GM21576 (cell line): Measurements from ENCODE around the gene AOPEP.

Experiments
- ATAC-seq: cut with Tn5 transposase; IDR thresholded peaks from one replicate; pipeline ENCODE4 v1.9.1; 2021; ENCODE audit warnings: mild to moderate bottlenecking, moderate library complexity; ENCODE audit not compliant: unreplicated experiment

Gene AOPEP

DNA sequence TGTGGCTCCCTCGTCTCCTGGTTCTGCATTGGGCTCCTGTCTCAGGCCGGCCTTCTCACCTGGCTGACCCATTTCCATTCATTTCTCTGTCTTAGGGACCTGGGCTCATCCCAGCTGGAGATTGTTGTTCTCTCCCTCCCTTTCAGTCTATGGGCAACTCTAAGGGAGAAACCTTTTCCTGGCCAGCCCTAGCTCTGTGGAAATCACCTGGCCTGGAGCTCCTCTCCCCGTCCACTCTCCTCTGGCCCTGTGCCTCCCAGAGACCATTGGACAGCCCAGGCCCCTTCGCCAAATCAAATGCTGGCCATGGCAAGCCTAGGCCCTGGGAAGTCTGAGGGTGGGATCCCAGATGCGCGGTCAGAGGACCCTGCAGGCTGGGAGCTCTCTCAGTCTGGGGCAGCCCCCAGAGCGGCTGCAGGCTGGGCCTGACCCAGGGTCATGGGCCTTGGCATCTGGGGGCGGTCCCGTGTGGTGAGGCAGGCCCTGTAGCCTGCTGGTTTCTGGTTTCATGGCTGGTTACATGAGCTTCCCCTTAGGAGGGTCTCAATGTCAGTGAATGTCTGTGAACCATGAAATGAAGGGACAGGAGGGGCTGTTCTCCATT is 253.5 kb downstream of the AOPEP start:
- ATAC-seq: no peak

DNA sequence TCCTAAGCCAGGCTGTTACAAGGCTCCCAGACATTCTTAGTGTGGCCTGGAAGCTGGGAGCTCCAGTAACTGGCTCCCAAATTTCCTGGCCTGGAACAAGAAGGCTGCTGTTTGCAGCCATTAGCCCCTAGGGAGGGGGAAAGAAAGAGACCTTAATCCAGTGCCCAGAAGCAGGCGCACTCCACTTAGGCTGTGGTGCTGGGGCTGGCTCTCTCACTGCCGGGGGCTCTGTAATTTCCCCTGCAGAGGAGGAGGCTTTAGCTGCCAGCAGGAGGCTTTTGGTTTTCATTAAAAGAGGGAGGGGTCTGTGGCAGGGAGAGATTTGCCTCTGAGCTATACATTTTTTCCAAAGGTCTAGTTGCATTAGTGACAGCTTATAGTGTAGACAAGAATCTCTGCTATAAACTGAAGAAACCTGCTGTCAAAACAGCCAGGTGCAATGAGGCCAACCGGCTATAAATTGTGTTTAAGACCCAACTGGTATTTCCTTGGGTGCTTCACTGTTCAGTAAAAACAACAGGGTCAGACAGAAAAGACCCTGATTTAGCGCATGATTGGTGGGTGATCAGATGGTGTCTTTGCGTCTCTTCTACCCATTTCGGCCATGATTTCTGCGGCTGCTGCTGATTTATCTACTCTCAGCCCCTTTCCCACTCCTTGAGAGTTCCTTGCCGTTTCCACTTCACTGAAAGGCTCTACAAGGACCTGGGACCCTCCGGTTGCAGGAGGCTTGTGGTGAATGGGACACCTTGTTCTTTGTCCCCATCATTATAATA is 254.6 kb downstream of the AOPEP start:
- ATAC-seq: no peak

DNA sequence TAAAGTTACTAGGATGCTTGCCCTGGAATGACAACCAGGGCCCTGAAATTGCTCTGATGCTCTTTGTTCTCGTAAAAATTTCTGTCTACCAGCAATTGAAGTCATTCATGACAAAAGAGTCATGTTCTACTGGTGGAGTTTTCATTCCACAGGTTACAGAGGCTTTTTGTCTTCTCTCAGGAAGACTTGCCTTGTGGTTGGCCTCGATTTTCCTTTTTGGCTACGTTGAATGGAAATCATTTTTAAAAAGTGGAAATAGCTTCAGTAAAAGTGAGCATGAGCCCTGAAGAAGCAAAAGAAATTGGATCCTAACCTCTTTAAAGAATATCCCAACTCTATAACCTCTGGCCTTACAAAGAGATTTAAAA is 255.2 kb downstream of the AOPEP start:
- no peak for ATAC-seq

DNA sequence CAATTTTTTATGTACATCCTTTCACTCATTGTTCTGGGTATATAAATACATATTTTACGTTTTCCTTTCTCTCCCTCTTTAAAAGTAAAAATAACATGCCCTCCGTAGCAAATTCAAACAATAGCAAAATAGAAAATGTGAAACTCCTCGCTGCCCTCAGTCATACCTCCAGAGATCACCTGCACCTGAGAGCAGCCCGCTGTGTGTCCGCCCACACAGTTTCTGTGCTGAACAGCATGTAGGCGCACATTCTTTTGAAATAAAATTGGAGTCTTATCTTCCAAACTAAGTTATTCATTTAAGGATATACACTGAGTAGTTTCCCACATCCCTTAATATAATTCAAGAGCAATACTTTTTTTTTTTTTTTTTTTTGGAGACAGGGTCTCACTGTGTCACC is 255.7 kb downstream of the AOPEP start:
- ATAC-seq: no peak

DNA sequence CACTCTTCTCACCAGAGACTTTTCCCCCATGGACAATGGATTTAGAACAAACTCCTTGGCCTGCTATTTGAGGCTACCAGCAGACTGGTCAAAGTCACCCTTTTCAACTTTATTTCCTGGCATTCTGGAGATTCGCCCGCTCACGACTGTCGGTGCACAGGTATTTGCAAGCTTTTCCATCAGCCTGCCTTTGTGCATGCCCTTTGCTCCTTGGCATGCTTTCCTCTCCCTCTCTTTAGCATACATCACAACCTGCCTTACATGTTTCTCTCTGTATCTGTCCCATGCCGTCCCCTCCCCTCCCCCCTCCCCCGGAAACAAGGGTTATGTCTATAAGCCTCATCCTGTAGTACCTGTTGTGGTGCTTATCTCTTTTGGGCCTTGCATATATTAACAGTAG is 257.1 kb downstream of the AOPEP start:
- no peak for ATAC-seq

DNA sequence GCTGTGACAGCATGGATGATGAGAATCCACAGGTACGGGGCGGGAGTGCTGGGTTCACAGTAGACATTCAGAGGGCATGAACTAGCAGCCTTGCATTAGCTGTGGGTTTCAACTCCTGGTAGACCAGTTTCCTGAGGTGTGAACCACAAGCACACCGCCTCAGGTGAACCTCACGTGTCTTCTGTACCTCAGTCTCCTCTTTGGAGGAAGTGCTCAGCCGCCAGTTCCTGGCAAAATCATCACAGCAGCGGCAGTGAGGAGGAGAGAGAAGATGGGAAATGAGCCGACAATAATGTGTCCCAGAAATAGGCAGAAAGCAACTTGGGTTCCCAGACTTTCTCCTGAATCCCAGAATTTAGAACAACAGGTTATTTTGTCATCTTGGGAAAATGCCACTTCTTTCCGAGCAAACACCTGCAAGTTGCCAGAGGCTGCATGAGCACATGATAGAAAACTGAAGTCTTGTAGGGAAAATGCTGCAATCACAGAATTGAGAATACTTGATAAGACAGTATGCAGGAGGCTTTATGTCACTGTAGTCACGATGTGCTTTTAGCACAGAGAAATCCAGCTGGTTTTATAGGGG is 258.5 kb downstream of the AOPEP start:
- ATAC-seq: no peak

DNA sequence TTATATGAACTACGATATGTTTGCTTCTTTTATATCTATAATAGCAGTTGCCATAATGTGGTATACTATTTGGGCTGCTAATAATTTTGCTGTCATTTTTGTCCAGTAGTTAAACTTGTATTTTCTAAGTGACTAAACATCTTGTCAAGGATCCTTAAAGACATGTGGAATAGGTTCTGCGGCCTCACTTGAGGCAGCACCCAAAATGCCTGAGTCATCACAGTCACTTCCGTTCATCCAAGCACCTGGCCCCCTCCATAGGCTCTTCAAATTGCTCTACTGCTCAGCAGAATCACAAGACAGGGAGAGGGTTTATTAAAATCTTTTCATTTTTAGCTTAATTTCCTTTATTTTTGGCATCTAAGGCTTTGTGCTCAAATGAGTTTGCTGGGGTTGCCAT is 259.1 kb downstream of the AOPEP start:
- ATAC-seq: no peak

DNA sequence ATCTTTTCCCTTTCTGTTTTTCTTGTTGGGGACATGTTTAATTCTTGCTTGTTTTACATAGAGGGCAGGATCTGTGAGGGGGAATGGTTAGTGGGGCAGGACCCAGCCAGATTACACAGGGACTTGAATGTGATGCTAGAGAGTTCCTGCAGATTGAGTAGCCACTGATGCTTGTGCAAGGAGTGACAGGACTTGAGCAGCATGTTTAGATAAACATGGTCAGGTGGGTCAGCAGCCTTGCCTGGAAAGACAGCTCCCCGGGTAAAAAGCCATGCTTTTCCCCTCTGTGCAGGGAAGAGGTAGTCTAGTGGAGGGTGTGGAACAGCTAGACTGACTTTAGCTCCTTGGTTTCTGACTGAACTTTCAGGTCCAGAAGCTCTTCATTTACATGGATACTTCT is 261.2 kb downstream of the AOPEP start:
- ATAC-seq: no peak

DNA sequence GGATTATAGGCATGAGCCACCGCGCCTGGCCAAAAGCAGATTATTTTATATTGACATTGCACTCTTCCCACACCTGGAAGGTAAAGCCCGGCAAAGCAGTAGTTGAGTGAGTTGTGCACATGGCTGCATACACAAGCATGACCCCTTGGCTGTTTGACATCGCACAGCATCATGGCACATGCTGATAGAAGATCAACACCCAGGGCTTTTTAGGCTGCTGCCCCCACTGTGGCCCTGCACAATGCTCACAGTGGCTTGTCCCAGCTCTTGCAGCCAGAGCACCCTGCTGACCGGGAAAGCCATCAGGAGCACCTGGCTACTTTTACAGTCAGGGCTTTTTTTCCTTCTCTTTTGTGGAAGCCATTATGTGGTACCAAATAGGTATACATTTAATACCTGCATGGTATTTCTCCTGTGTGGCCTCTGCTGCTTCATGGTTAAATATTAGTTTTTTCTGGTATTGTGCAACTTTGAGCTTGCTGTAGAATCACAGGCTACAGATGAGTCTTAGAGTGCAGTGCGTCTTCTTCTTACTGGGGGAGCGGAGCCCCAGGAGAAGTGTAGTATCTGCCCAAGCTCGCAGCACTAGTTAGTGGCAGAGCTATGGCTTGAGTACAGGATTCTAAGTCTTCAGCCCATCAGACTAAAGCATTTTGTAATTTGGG is 264.5 kb downstream of the AOPEP start:
- no peak for ATAC-seq

DNA sequence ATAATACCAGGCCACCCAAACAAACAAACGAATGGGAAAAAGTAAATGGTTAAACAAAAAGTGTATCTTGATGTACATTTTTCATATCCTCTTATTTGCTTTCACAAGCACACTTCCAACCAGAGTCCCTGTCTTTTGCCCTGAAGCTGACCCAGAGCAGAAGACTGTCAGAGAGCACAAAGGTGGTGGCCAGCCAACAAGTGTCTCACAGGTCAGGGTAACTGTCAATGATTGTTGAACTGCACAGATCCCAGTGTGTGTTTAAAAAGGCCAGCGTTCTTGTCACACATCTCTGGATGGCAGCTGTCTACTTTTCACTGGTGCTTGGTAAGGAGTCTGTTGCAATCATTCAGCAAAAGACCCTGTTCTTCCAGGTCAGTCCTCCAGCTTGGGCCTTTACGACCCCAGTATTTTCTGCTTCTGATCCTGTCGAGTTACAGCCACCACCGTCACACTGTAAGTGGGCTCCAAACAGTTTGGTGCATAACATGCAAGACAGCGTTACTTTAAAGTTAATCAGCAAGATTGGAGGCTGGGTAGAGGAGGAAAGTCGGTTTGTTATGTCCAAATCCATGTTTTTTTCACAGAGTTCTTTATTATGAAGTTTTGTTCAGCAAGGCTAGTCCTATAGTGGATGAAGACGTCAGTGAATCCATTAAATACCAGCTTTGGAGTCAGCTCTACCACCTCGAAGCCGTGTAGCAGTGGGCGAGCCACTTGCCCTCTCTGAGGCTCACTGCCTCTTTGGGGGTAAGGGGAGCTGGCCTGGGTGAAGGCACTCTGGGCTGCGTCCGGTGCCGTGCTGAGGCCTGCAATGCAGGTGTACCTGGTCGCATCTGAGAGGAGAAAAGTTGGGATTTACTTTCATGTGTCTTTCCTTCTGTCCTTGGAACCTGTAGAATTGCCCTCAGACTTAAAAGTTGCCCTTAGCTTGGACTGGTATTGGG is 265.7 kb downstream of the AOPEP start:
- ATAC-seq: no peak

DNA sequence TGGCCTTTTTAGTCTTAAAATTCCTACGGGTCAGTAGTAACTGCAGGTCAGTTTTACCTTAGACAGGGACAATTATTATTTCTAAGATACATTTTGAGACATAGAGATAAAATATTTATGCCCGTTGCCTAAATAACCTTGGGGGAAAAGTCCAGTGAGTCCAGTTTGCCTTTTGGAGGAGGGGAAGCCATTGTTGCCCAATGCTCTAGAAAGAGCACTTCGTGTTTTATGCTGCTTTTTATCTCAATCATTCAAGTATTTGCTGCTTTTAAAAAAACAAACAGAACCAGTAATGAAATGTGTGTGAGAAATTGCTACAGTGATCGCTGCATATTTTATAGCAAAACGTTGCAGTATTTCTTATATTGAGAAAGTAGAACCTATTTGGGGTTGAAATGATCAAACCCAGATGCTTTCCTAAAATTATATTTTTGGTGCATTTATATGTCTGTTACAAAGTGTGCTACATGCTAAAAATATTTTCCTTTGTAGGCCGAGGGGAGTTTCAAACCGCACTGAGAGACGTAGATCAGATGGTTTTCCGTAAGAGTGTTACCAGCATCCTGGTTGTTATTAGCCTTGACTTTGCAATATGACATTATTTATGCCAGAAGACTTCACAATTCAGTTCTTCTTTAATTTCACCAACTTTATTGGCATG is 266.8 kb downstream of the AOPEP start:
- no peak for ATAC-seq

DNA sequence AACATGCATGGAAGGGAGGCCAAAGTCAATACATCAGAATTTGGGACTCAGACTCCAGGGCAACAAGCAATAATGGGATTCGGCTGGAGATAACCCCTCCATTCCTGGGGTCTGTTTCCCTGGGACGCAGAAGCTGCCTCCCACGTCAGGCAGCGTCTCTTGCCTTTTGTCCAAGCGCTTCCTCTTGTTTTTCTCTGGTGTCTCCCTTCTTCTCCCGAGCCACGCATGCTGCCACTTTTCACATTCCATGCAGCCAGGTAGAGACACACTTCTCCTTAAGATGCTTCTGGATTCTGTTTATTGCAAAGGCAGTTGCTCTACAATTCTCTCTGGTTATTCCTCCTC is 267.3 kb downstream of the AOPEP start:
- ATAC-seq: no peak

DNA sequence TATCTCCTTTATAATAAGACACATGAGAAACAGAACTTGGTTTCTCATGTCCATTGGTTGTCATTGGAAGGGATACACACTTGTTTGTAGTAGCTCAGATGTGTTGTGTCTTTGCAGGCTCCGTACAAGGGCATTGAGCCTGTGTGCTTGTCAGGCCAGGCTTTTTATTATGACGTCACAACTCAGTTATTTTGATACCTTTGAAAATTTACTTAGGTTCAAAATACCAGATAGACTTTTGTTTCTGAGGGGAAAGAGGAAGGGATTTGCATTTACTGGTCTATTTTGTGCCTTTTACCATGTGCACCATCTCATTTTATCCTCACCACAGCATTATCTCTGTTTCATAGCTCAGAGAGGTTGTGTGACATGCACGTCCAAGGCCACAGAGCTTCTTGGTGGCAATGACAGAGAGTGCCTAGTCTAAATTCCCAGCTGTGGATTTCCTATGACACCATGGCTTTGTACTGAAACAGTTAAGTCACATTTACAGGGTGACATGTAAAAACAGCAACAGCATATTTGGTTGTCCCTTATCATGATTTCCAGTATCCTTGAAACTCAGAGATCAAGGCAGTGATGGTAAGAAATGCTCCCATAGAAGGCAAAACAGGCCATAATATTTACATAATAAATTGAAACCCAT is 268.7 kb downstream of the AOPEP start:
- no peak for ATAC-seq

DNA sequence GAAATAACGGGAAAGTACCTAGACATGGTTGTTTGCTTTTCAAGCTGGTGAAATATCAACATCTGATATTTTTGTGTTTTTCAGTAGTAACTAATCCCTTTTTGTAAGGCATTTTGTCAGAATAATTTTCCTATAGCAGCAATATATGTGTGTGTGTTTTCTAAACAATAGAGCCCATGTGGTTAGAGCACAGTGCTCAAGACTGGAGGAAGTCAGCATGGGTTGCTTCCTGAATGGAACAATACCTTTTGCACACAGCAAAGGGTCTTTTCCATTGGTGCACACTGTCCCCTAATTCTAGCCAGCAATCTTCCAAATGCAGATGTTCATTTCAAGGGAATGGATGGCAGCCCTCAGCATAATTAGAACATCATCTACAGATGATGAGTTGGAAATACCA is 270.1 kb downstream of the AOPEP start:
- no peak for ATAC-seq

DNA sequence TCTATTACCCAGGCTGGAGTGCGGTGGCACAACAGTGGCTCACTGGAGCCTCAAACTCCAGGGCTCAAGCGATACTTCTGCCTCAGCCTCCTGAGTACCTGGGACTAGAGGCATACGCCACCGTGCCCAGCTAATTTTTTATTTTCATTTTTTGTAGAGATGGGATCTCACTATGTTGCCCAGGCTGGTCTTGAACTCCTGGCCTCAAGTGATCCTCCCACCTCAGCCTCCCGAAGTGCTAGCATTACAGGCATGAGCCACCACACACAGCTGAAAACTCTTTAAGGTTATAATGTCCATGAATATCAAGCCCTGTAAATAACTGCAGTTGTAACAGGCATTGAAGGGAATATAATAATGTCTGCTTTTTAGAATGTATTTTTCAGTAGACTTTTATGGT is 271.2 kb downstream of the AOPEP start:
- no peak for ATAC-seq

DNA sequence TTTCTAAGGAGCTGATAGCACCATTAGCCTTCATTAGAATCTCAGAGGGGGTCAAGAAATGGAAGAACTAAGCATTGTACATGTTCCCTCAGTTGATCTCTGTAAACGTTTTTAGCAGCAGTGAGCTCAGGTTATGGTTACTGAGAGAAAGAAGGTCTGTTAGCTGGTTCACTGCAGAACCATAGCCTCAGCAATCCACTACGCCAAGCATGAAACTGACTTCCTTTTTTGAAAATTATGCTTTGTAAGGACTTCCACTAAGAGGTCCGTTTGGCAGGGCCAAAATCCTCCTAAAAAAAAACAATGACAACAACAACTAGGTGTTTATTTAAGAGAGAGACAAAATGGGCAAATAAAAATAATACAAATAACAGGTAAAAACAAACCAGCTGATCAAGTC is 273.3 kb downstream of the AOPEP start:
- ATAC-seq: no peak

DNA sequence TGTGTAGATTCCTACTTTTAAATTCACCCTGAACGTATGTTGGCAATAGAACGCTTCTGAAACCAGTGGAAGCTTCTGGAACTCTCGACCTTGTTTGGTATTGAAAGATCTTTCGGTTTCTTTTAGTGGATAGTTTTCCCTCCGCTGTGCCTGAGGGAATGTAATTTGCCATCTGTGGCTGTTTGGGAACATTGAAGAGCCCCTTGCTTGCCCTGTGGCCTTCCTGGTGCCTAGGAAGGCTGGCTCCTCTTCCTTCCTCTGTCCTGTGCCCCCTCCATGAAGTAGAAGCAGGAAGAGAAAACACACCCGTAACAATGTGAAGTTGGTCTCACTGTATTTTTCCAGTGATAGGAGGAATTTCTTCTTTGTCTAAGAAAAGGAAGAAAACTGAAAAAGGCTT is 274.3 kb downstream of the AOPEP start:
- no peak for ATAC-seq

DNA sequence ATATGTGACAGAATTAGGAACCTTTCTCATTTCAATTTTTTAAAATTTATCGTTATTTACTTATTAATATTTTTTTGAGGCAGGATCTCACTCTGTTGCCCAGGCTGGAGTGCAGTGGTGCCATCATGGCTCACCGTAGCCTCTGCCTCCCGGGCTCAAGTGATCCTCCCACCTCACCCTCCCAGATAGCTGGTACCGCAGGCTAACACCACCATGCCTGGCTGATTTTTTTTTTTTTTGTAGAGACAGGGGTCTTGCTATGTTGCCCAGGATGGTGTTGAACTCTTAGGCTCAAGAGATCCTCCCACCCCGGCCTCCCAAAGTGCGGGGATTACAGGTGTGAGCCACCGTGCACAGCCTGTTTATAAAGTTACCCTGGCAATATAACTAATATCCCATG is 275.2 kb downstream of the AOPEP start:
- no peak for ATAC-seq

DNA sequence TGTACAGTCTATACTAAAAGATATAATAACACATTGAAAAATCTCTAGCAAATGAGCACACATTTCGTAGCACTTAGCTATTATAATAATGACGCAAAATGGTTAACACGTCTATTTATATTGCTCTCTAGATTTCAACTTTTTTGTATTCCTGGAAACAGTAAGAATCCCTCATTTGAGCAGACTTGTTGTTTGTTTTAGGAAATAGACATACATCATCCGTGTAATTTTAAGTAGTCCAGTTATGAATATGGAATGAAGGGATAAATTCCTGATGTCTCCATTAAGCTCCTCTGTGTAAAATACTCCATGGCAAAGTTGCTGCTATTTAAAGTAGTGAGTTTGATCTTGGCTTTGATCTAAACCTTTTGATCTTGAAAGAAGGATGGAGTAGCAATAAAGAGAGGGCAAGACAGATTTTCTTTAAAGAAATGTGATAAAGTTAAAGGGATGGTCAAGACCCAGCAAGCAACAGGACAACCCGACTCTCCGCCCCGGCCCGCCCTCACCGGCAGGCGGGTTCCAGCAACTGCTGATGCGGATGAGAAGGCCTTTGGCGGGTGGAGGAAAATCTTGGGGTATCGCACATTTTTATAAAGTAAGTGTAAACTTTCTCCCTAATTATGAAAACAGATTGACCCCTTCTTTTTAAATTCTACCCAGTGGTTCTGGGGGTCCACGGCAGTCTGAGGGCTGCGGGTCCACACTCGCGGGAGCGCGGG is 277.4 kb downstream of the AOPEP start:
- ATAC-seq: no peak
